GM21723 (cell line): ENCODE results near the gene MRPS10.
"Not testable (repeated sequence)": the region's sequence is repeated elsewhere in the genome, so short reads cannot be mapped to it uniquely, and the experiment has no call there.

Source experiments
- ATAC-seq: cut with Tn5 transposase; IDR thresholded peaks from one replicate; pipeline ENCODE4 v1.9.1; 2021; ENCODE audit warnings: mild to moderate bottlenecking, moderate library complexity; ENCODE audit not compliant: unreplicated experiment

MRPS10 gene

GRCh38 chr6:42211726-42212125, 5.9 kb downstream of the MRPS10 start:
- ATAC-seq, result no peak

GRCh38 chr6:42210551-42210950, 7.1 kb downstream of the MRPS10 start:
- ATAC-seq, result no peak

- not testable (repeated sequence) for ATAC-seq
Observed at GRCh38 chr6:42207559-42207958, 10.1 kb downstream of the MRPS10 start.

- no peak for ATAC-seq
Observed at GRCh38 chr6:42204768-42205282, 12.8 kb downstream of the MRPS10 start.

GRCh38 chr6:42203183-42203582, 14.5 kb downstream of the MRPS10 start:
- no peak for ATAC-seq

GRCh38 chr6:42202131-42202915, 15.3 kb downstream of the MRPS10 start:
- not testable (repeated sequence) for ATAC-seq

- no peak for ATAC-seq
Observed at GRCh38 chr6:42201382-42201781, 16.3 kb downstream of the MRPS10 start.

- ATAC-seq, result no peak
Observed at GRCh38 chr6:42200035-42200434, 17.6 kb downstream of the MRPS10 start.

- ATAC-seq, result no peak
Observed at GRCh38 chr6:42199106-42199981, 18.3 kb downstream of the MRPS10 start.

GRCh38 chr6:42197555-42198362, 19.9 kb downstream of the MRPS10 start:
- no peak for ATAC-seq

- ATAC-seq, result no peak
Observed at GRCh38 chr6:42195415-42195814, 22.2 kb downstream of the MRPS10 start.

- ATAC-seq, result no peak
Observed at GRCh38 chr6:42194056-42194455, 23.6 kb downstream of the MRPS10 start.

- ATAC-seq, result no peak
Observed at GRCh38 chr6:42193491-42193894, 24.2 kb downstream of the MRPS10 start.

- not testable (repeated sequence) for ATAC-seq
Observed at GRCh38 chr6:42192385-42192784, 25.3 kb downstream of the MRPS10 start.

GRCh38 chr6:42190554-42191183, 27.0 kb downstream of the MRPS10 start:
- no peak for ATAC-seq

GRCh38 chr6:42188406-42188805, 29.3 kb downstream of the MRPS10 start:
- ATAC-seq, result no peak

- no peak for ATAC-seq
Observed at GRCh38 chr6:42185597-42185996, 32.1 kb downstream of the MRPS10 start.

GRCh38 chr6:42184475-42184874, 33.2 kb downstream of the MRPS10 start:
- ATAC-seq, result no peak

- no peak for ATAC-seq
Observed at GRCh38 chr6:42182101-42182500, 35.6 kb downstream of the MRPS10 start.

- ATAC-seq, result no peak
Observed at GRCh38 chr6:42179945-42180313, 37.7 kb downstream of the MRPS10 start.
